ENCODE data around the gene CCDC71L.

Gene CCDC71L

DNA sequence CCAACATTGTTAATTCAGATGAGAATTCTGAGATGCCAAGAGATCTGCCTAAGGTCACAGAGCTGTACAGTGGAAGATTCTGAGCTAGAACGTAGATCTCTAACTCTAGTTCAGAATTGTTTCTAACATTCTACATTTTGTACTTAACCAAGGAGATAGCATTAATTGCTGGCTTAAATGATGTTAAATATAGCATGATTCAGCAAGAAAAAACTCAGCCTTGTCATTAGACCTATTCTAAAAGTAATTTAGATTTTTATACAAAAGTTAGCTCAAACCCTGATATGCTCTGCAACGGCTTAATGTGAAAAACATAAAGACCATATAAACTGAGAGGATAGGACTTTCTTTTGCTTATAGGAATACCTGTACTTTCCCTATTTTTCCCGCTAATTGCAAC lies 3.4 kb upstream of the CCDC71L start:
- TF ChIP-seq TAF1 (IDR thresholded peaks at IDR 0.05; ENCODE audit: low read depth) (no peak), ZBTB7A (IDR thresholded peaks at IDR 0.05; ENCODE audit: low read depth) (no peak), FOXM1 (IDR thresholded peaks at IDR 0.05; ENCODE audit: borderline replicate concordance, low read depth) (no peak), CEBPB (IDR thresholded peaks at IDR 0.05) (no peak), NFIC (IDR thresholded peaks at IDR 0.05) (no peak), EP300 (IDR thresholded peaks at IDR 0.05; ENCODE audit: borderline replicate concordance) (no peak), EGR1 (IDR thresholded peaks at IDR 0.05) (no peak), TCF12 (IDR thresholded peaks at IDR 0.05; ENCODE audit: low read depth) (no peak), TEAD4 (IDR thresholded peaks at IDR 0.05) (no peak), CREB1 (IDR thresholded peaks at IDR 0.05; ENCODE audit: low read depth) (no peak), YY1 (IDR thresholded peaks at IDR 0.05; ENCODE audit: low read depth) (no peak), RAD21 (IDR thresholded peaks at IDR 0.05; ENCODE audit: low read depth) (no peak)
- TF ChIP-seq, protein P1, sequence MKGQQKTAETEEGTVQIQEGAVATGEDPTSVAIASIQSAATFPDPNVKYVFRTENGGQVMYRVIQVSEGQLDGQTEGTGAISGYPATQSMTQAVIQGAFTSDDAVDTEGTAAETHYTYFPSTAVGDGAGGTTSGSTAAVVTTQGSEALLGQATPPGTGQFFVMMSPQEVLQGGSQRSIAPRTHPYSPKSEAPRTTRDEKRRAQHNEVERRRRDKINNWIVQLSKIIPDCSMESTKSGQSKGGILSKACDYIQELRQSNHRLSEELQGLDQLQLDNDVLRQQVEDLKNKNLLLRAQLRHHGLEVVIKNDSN (IDR thresholded peaks at IDR 0.05) = no peak
- TF ChIP-seq, protein P2, sequence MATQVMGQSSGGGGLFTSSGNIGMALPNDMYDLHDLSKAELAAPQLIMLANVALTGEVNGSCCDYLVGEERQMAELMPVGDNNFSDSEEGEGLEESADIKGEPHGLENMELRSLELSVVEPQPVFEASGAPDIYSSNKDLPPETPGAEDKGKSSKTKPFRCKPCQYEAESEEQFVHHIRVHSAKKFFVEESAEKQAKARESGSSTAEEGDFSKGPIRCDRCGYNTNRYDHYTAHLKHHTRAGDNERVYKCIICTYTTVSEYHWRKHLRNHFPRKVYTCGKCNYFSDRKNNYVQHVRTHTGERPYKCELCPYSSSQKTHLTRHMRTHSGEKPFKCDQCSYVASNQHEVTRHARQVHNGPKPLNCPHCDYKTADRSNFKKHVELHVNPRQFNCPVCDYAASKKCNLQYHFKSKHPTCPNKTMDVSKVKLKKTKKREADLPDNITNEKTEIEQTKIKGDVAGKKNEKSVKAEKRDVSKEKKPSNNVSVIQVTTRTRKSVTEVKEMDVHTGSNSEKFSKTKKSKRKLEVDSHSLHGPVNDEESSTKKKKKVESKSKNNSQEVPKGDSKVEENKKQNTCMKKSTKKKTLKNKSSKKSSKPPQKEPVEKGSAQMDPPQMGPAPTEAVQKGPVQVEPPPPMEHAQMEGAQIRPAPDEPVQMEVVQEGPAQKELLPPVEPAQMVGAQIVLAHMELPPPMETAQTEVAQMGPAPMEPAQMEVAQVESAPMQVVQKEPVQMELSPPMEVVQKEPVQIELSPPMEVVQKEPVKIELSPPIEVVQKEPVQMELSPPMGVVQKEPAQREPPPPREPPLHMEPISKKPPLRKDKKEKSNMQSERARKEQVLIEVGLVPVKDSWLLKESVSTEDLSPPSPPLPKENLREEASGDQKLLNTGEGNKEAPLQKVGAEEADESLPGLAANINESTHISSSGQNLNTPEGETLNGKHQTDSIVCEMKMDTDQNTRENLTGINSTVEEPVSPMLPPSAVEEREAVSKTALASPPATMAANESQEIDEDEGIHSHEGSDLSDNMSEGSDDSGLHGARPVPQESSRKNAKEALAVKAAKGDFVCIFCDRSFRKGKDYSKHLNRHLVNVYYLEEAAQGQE (IDR thresholded peaks at IDR 0.05; ENCODE audit: low read depth) = no peak
- TF ChIP-seq, protein P3, sequence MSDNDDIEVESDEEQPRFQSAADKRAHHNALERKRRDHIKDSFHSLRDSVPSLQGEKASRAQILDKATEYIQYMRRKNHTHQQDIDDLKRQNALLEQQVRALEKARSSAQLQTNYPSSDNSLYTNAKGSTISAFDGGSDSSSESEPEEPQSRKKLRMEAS (IDR thresholded peaks at IDR 0.05) = no peak

DNA sequence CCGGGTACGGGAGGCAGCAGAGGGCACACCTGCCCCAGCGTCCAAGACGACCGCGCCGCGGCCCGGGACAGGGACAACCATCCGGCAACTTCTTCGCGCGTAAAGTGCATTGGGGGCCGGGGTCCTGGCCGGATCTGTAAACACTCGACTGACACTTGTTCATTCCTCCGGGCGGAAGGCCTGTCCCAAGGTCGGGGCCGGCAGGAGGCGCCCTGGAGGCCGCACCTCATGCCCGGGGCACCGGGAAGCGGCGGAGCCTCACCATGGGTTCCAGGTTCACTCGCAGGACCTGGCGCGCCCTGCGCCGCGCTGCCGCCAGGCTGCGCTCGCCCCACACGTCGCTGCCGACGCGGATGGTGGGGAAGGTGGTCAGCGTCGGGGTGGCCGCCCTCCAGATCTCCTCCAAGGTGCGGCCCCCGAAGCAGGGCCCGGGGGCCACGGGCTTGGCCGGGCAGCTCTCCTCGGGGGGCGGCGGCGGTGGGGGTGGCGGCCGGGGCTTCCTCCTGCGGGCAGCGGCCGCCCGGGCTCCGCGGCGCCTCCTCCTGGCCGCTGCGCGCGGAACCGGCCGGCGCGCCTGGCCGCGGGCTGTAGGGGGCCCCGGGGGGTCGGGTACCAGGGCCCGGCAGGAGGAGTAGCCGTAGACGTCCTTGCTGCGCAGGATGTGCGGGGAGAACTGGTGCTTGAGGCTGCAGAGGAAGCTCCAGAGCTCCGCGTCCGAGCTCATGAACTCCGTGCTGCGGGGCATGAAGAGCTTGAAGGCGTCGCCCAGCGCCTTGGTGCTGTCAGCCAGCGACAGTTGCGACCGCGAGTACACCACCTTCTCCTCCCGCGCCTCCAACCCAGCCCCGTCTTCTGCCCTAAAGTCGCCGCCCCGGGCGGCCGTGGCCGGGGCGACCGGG lies 746 bp downstream of the CCDC71L start:
- TF ChIP-seq EGR1 (IDR thresholded peaks at IDR 0.05) (no peak), RAD21 (IDR thresholded peaks at IDR 0.05; ENCODE audit: low read depth) (peak; percentile 49), CREB1 (IDR thresholded peaks at IDR 0.05; ENCODE audit: low read depth) (no peak), TCF12 (IDR thresholded peaks at IDR 0.05; ENCODE audit: low read depth) (no peak; the same call in 1 of the 2 replicates), EP300 (IDR thresholded peaks at IDR 0.05; ENCODE audit: borderline replicate concordance) (no peak), TAF1 (IDR thresholded peaks at IDR 0.05; ENCODE audit: low read depth) (no peak; the same call in 1 of the 2 replicates), TEAD4 (IDR thresholded peaks at IDR 0.05) (no peak), CEBPB (IDR thresholded peaks at IDR 0.05) (no peak), ZBTB7A (IDR thresholded peaks at IDR 0.05; ENCODE audit: low read depth) (peak; percentile 23; the same call in 1 of the 2 replicates), FOXM1 (IDR thresholded peaks at IDR 0.05; ENCODE audit: borderline replicate concordance, low read depth) (no peak), YY1 (IDR thresholded peaks at IDR 0.05; ENCODE audit: low read depth) (0 out of 2 replicates have a peak, but pooled peaks have one; percentile 23), NFIC (IDR thresholded peaks at IDR 0.05) (no peak)
- TF ChIP-seq, protein P1 (IDR thresholded peaks at IDR 0.05) = no peak
- TF ChIP-seq, protein P3 (IDR thresholded peaks at IDR 0.05) = peak; percentile 68
- TF ChIP-seq, protein P2 (IDR thresholded peaks at IDR 0.05; ENCODE audit: low read depth) = no peak

DNA sequence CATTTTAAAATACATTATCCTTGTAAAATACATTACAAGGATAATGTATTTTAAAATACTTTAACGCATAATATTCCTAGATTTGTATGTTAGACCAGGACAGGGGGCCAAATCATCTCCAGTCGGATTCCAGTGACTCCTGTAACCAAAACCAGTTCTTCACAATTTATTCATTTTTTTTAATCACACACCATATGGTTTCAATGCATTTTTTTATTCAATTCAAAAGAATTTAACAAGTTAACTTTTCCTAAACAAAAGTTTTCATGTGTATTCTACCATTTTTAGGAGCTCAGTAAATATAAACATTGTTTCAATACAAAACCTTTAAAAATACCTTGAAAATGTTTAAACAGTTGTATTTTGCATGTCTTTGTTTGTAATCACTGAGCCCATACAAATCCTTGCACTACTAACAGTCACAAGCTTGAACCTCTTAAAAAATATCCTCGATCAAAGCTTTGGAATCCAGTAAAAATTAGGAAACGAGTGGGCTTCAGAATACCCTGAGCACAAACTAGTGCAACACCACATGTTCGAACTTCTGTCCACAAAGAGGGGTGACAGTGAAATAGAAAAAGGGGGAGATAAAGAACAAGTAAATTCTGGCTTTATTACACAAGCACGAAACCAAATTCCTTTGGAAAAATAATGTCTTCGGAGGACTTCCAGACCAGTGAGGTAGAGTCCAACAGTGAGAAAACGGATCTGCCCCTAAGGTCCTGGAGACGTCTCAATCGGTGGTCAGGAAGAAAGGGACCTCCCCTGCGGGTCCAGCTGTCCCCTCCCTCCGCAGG lies 1.6 kb downstream of the CCDC71L start:
- TF ChIP-seq ZBTB7A (IDR thresholded peaks at IDR 0.05; ENCODE audit: low read depth) (no peak), RAD21 (IDR thresholded peaks at IDR 0.05; ENCODE audit: low read depth) (no peak), YY1 (IDR thresholded peaks at IDR 0.05; ENCODE audit: low read depth) (no peak), CEBPB (IDR thresholded peaks at IDR 0.05) (no peak), FOXM1 (IDR thresholded peaks at IDR 0.05; ENCODE audit: borderline replicate concordance, low read depth) (no peak), NFIC (IDR thresholded peaks at IDR 0.05) (no peak), EGR1 (IDR thresholded peaks at IDR 0.05) (no peak), CREB1 (IDR thresholded peaks at IDR 0.05; ENCODE audit: low read depth) (no peak), TAF1 (IDR thresholded peaks at IDR 0.05; ENCODE audit: low read depth) (no peak), TEAD4 (IDR thresholded peaks at IDR 0.05) (no peak), TCF12 (IDR thresholded peaks at IDR 0.05; ENCODE audit: low read depth) (no peak), EP300 (IDR thresholded peaks at IDR 0.05; ENCODE audit: borderline replicate concordance) (no peak)
- TF ChIP-seq, protein P1 (IDR thresholded peaks at IDR 0.05) = no peak
- TF ChIP-seq, protein P2 (IDR thresholded peaks at IDR 0.05; ENCODE audit: low read depth) = no peak
- TF ChIP-seq, protein P3 (IDR thresholded peaks at IDR 0.05) = no peak
